IMR-90 (cell line): ENCODE measurements around the gene ZNF175. TPM values are rescaled to one million over a fixed set of nuclear protein-coding genes. Genes with fewer than 3 reads are reported as not detected.

Source experiments
- ATAC-seq: fragments of 200-7000 bp; cut with Tn5 transposase; 2 replicates; pipeline ENCODE4 v1.9.1; 2020; ENCODE audit warnings: low read depth, mild to moderate bottlenecking, moderate library complexity
- BruUV-seq: library from RNA; stranded (reverse); fragments of 400-500 nt; replicated peaks from 2 replicates; lab custom pipeline; 2021; lab: Mats Ljungman, UMichigan
- CTCF ChIA-PET: fragments of 300-600 bp; formaldehyde crosslinking; extraction: SDS; loops from one replicate; lab custom pipeline; 2021; ENCODE audit warnings: antibody characterized with exemption; lab: Yijun Ruan, JAX
- POLR2A ChIA-PET: fragments of 300-600 bp; sonication (Branson Sonifier 250); formaldehyde crosslinking; loops from one replicate; lab custom pipeline; 2022; ENCODE audit warnings: antibody characterized with exemption; ENCODE audit not compliant: unreplicated experiment; lab: Charles Lee
- DNase-seq: peaks from one replicate; pipeline ENCODE4 v3.0.0; 2013
- H2AFZ ChIP-seq: replicated peaks from 2 replicates; pipeline ENCODE3; 2013; ENCODE audit warnings: low read length, mild to moderate bottlenecking; ENCODE audit not compliant: poor library complexity
- H2AK5ac ChIP-seq: 2 replicates; pipeline ENCODE4 v1.6.1; 2013; ENCODE audit warnings: low read depth, low read length, inconsistent platforms
- H2AK9ac ChIP-seq: replicated peaks from 2 replicates; pipeline ENCODE3; 2013; ENCODE audit warnings: mild to moderate bottlenecking, low read depth, low read length, moderate library complexity; ENCODE audit not compliant: poor library complexity
- H2BK120ac ChIP-seq: 2 replicates; pipeline ENCODE4 v1.6.1; 2013; ENCODE audit warnings: low read depth, low read length, inconsistent platforms
- H2BK15ac ChIP-seq: 3 replicates; pipeline ENCODE4 v1.6.1; 2013; ENCODE audit warnings: low read depth, low read length, inconsistent platforms
- H2BK20ac ChIP-seq: 2 replicates; pipeline ENCODE4 v1.6.1; 2013; ENCODE audit warnings: low read depth, mild to moderate bottlenecking, inconsistent platforms, low read length, moderate library complexity
- H2BK5ac ChIP-seq: 2 replicates; pipeline ENCODE4 v1.6.1; 2013; ENCODE audit warnings: mild to moderate bottlenecking, low read depth, low read length, inconsistent platforms; ENCODE audit not compliant: poor library complexity, severe bottlenecking
- H3K14ac ChIP-seq: replicated peaks from 2 replicates; pipeline ENCODE4 v1.6.1; 2013; ENCODE audit warnings: low read depth, low read length, inconsistent platforms
- H3K18ac ChIP-seq: 2 replicates; pipeline ENCODE4 v1.6.1; 2013; ENCODE audit warnings: low read depth, low read length, control low read depth
- H3K23ac ChIP-seq: 2 replicates; pipeline ENCODE4 v1.6.1; 2013; ENCODE audit warnings: low read depth, low read length, inconsistent platforms
- H3K27ac ChIP-seq: 2 replicates; pipeline ENCODE4 v1.5.1; 2013; ENCODE audit warnings: mild to moderate bottlenecking, control low read depth, low read length; ENCODE audit not compliant: insufficient read depth
- H3K27me3 ChIP-seq: 2 replicates; pipeline ENCODE4 v1.6.1; 2013; ENCODE audit warnings: low read length; ENCODE audit not compliant: control insufficient read depth, insufficient read depth
- H3K36me3 ChIP-seq: 2 replicates; pipeline ENCODE4 v1.6.1; 2013; ENCODE audit warnings: low read length, mixed read lengths; ENCODE audit not compliant: control insufficient read depth, insufficient read depth
- H3K4ac ChIP-seq: 2 replicates; pipeline ENCODE4 v1.6.1; 2013; ENCODE audit warnings: low read depth, low read length, inconsistent platforms
- H3K4me1 ChIP-seq: 2 replicates; pipeline ENCODE4 v1.6.1; 2013; ENCODE audit warnings: low read length, mixed read lengths; ENCODE audit not compliant: control insufficient read depth, insufficient read depth
- H3K4me2 ChIP-seq: 2 replicates; pipeline ENCODE4 v1.6.1; 2013; ENCODE audit warnings: low read depth, mild to moderate bottlenecking, control low read depth, low read length, moderate library complexity
- H3K4me3 ChIP-seq: 2 replicates; pipeline ENCODE4 v1.5.1; 2013; ENCODE audit warnings: low read depth, mild to moderate bottlenecking, control low read depth, low read length, moderate library complexity; ENCODE audit not compliant: insufficient read depth
- H3K56ac ChIP-seq: 2 replicates; pipeline ENCODE4 v1.6.1; 2013; ENCODE audit warnings: low read length, inconsistent platforms; ENCODE audit not compliant: insufficient read depth; ENCODE audit errors: extremely low read depth
- H3K79me1 ChIP-seq, 2 experiments: 2 replicates each; pipeline ENCODE4 v1.6.1; 2013; ENCODE audit warnings: low read length in 2 of 2, inconsistent platforms in 1 of 2, low read depth in 1 of 2
- H3K9ac ChIP-seq: 2 replicates; pipeline ENCODE4 v1.6.1; 2013; ENCODE audit warnings: low read depth, low read length, control low read depth
- H3K9me1 ChIP-seq: 2 replicates; pipeline ENCODE4 v1.6.1; 2013; ENCODE audit warnings: low read length, inconsistent platforms; ENCODE audit not compliant: insufficient read depth
- H3K9me3 ChIP-seq: 2 replicates; pipeline ENCODE4 v1.6.1; 2013; ENCODE audit warnings: low read length; ENCODE audit not compliant: control insufficient read depth, insufficient read depth
- H4K20me1 ChIP-seq: 2 replicates; pipeline ENCODE4 v1.6.1; 2013; ENCODE audit warnings: low read length, inconsistent platforms; ENCODE audit not compliant: insufficient read depth
- H4K5ac ChIP-seq: 2 replicates; pipeline ENCODE4 v1.6.1; 2013; ENCODE audit warnings: mild to moderate bottlenecking, low read depth, low read length, control low read depth
- H4K8ac ChIP-seq, 2 experiments: 2 replicates each; pipeline ENCODE4 v1.6.1; 2013; ENCODE audit warnings: low read depth in 2 of 2, low read length in 2 of 2, control low read depth in 1 of 2, inconsistent platforms in 1 of 2
- H4K91ac ChIP-seq: 2 replicates; pipeline ENCODE4 v1.6.1; 2013; ENCODE audit warnings: low read depth, low read length, inconsistent platforms; ENCODE audit not compliant: insufficient read depth
- BHLHE40 ChIP-seq: fragments of 150-350 bp; IDR thresholded peaks from 2 replicates; pipeline ENCODE4 v1.6.1; 2016; ENCODE audit warnings: mild to moderate bottlenecking, low read depth, low read length
- MAFK ChIP-seq: IDR thresholded peaks from 2 replicates; pipeline ENCODE4 v1.6.1; 2012; ENCODE audit warnings: low read depth, low read length, improper control_type of control experiment
- RAD21 ChIP-seq: IDR thresholded peaks from 2 replicates; pipeline ENCODE4 v1.6.1; 2012; ENCODE audit warnings: low read length, improper control_type of control experiment
- WGBS, 2 experiments: methylation state at CpG; one replicate each; pipeline versions ENCODE4 v1.1.5 to v1.1.7; 2013; ENCODE audit warnings: missing lambda C conversion rate in 2 of 2; ENCODE audit not compliant: insufficient read length in 1 of 2; ENCODE audit errors: extremely low coverage in 2 of 2; 5-methylcytosine and 5-hydroxymethylcytosine counted together
- dilution Hi-C: fragments of 300-500 bp; cut with HindIII; formaldehyde crosslinking; loops from one replicate; pipeline ENCODE4 v1.14.3; 2018; ENCODE audit warnings: low sequenced_read_pairs; ENCODE audit not compliant: unreplicated experiment
- in situ Hi-C: fragments of 300-500 bp; cut with MboI; formaldehyde crosslinking; loops from 3 replicates; pipeline ENCODE4 v1.14.3; 2019; ENCODE audit warnings: low sequenced_read_pairs, inconsistent platforms, mixed read lengths
- intact Hi-C: fragments of 100-400 bp; cut with micrococcal nuclease; formaldehyde crosslinking; loops from 2 replicates; pipeline ENCODE4 v1.10.0; 2022
- polyA plus RNA-seq, 3 experiments: library from polyadenylated mRNA; depleted of rRNA; stranded (reverse); fragments of >200 nt; gene quantifications; 2 replicates each; pipeline ENCODE4 v1.2.3, GENCODE V29; 2012; ENCODE audit warnings: low replicate concordance in 1 of 3
- total RNA-seq: library from RNA; depleted of rRNA; stranded (reverse); fragments of >200 nt; gene quantifications from 2 replicates; pipeline ENCODE4 v1.2.3, GENCODE V29; 2012
- TF ChIP-seq, protein P1 (sequence below): fragments of 150-350 bp; IDR thresholded peaks from 2 replicates; pipeline ENCODE4 v1.6.1; 2017; ENCODE audit warnings: mild to moderate bottlenecking, antibody characterized with exemption, low read length, low read depth

Gene ZNF175
- total and polyA plus RNA-seq, 2 of the 4 experiments (the other 2 are of a cell fraction) = 3.6 to 8.4 TPM

- Histone ChIP-seq H3K4ac (no peak overlapping the region), H3K14ac (no peak overlapping the region), H3K36me3 (no peaks in the 10 kb centered on the region), H3K9ac (no peak overlapping the region), H3K27ac (no peak overlapping the region), H4K8ac (no peak overlapping the region), H2AK5ac (no peak overlapping the region), H3K9me1 (no peaks in the 10 kb centered on the region), H3K4me2 (no peak overlapping the region), H3K79me1 (no peaks in the 10 kb centered on the region), H2BK15ac (no peak overlapping the region), H3K4me3 (no peak overlapping the region), H3K18ac (no peak overlapping the region), H2BK120ac (no peak overlapping the region), H2AK9ac (no peak overlapping the region), H3K23ac (no peak overlapping the region), H3K4me1 (no peaks in the 10 kb centered on the region), H3K56ac (no peak overlapping the region), H4K20me1 (no peaks in the 10 kb centered on the region), H2BK20ac (no peak overlapping the region), H2AFZ (no peak overlapping the region), H4K91ac (no peak overlapping the region), H3K27me3 (no peaks in the 10 kb centered on the region), H3K9me3 (no peaks in the 10 kb centered on the region), H4K5ac (no peak overlapping the region), H2BK5ac (no peak overlapping the region)
- ChIA-PET POLR2A (no interaction called here), CTCF (no interaction called here)
- WGBS, 2 experiments = no CpG with 5 or more reads among the region's 1 CpG
- ATAC-seq = no peak
- BruUV-seq = no TSS peak
- TF ChIP-seq, protein P1, sequence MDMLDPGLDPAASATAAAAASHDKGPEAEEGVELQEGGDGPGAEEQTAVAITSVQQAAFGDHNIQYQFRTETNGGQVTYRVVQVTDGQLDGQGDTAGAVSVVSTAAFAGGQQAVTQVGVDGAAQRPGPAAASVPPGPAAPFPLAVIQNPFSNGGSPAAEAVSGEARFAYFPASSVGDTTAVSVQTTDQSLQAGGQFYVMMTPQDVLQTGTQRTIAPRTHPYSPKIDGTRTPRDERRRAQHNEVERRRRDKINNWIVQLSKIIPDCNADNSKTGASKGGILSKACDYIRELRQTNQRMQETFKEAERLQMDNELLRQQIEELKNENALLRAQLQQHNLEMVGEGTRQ = no peak
- TF ChIP-seq BHLHE40 (no peak), RAD21 (no peak), MAFK (no peak)
- dilution Hi-C loops (no loop called here), in situ Hi-C loops (no loop called here), intact Hi-C loops (no loop called here)
- no peak for DNase-seq
Observed at GRCh38 chr19:51610576-51610975, 39.5 kb downstream of the ZNF175 start.
